ENCODE measurements around the gene TMEM204.

The TMEM204 gene

GRCh38 chr16:1508494-1509187 lies 24.8 kb upstream of the TMEM204 start:
- Mint-ChIP-seq H3K27me3 (no peaks in the 10 kb centered on the region), H3K27ac (no peak overlapping the region), H3K9me3 (no peaks in the 10 kb centered on the region), H3K4me1 (no peaks in the 10 kb centered on the region), H3K36me3 (peaks cover 3% of the 10 kb centered on the region), H3K4me3 (no peak overlapping the region)

GRCh38 chr16:1509307-1510221 lies 23.9 kb upstream of the TMEM204 start:
- H3K27me3 Mint-ChIP-seq: no peaks in the 10 kb centered on the region
- no peak overlapping the region for H3K27ac Mint-ChIP-seq

GRCh38 chr16:1510272-1510671 lies 23.2 kb upstream of the TMEM204 start:
- H3K27me3 Mint-ChIP-seq: no peaks in the 10 kb centered on the region
- H3K4me1 Mint-ChIP-seq: no peaks in the 10 kb centered on the region
- H3K36me3 Mint-ChIP-seq: peaks cover 7% of the 10 kb centered on the region
- no peak overlapping the region for H3K4me3 Mint-ChIP-seq
- H3K9me3 Mint-ChIP-seq: no peaks in the 10 kb centered on the region
- H3K27ac Mint-ChIP-seq: no peak overlapping the region

More at GRCh38 chr16:1509307-1510221, 23.9 kb upstream of the TMEM204 start:
- Mint-ChIP-seq H3K4me3 (no peak overlapping the region), H3K9me3 (no peaks in the 10 kb centered on the region), H3K4me1 (no peaks in the 10 kb centered on the region), H3K36me3 (peaks cover 3% of the 10 kb centered on the region)

GRCh38 chr16:1510941-1511351 lies 22.5 kb upstream of the TMEM204 start:
- H3K27me3 Mint-ChIP-seq: no peaks in the 10 kb centered on the region
- H3K27ac Mint-ChIP-seq: no peak overlapping the region
- no peaks in the 10 kb centered on the region for H3K4me1 Mint-ChIP-seq
- no peaks in the 10 kb centered on the region for H3K9me3 Mint-ChIP-seq
- H3K36me3 Mint-ChIP-seq: peaks cover 7% of the 10 kb centered on the region
- H3K4me3 Mint-ChIP-seq: no peak overlapping the region

DNA sequence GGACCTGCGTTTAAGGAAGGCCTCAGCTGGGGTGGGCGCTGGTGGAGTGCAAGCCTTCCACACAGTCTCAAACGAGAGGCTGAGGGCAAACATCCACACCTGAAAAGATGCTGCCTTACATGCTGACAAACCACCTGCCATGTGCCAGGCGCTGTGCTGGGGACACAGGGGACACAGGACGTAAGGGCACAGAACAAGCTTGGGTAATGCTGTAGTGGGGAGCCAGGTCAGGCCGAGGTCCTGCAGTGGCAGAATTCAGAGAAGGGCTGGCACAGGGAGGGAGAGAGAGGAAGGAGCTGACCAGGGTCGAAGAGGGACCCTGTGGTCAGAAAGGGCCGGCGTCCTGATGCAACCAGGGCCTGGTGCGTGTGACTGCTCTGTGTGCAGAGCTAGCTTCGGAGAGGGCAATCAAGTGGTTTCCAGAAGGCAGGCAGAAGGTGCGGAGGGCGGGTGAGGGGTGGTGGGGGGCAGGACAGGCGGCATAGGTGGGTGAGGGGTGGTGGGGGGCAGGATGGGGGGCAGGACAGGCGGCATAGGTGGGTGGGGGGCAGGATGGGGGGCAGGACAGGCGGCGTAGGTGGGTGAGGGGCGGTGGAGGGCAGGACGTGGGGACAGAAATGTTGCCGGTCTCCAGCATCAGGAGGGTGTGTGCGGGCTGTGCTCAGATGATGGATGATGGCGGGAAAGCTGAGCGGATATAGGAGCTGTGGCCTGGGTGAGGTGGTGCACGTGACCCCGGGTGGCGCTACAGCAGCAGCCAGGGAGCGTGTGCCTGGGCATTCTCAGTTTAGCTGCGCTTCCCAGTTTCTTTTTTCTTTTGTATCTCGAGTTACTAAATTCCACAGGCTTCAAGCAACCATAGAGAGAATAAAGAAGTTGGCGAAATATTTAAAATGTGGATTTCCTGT lies 21.6 kb upstream of the TMEM204 start:
- Mint-ChIP-seq H3K27ac (no peak overlapping the region), H3K27me3 (no peaks in the 10 kb centered on the region), H3K9me3 (no peaks in the 10 kb centered on the region), H3K36me3 (peaks cover 8% of the 10 kb centered on the region), H3K4me1 (no peaks in the 10 kb centered on the region), H3K4me3 (no peak overlapping the region)

DNA sequence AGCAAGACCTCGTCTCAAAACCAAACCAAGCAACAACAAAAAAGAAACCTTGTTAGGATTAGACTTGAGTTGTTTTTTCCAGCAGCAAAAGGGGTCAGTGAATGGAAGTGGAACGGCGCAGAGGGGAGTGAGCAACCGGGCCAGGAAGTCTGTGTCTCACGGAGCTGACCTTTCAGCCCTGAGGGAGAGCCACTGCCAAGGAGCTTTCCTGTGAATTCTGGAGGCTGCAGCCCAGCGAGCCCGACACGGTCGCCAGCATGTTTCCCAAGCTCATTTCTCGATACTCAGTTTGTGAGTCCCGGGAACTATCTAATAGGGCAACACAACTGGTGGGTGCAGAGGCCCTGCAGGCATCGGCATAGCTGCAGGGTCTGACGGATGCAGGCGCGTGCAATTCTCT lies 20.7 kb upstream of the TMEM204 start:
- H3K4me3 Mint-ChIP-seq: no peak overlapping the region
- no peaks in the 10 kb centered on the region for H3K27me3 Mint-ChIP-seq
- H3K9me3 Mint-ChIP-seq: no peaks in the 10 kb centered on the region
- H3K4me1 Mint-ChIP-seq: no peaks in the 10 kb centered on the region
- no peak overlapping the region for H3K27ac Mint-ChIP-seq
- H3K36me3 Mint-ChIP-seq: peaks cover 8% of the 10 kb centered on the region

- H3K4me3 Mint-ChIP-seq: no peak overlapping the region
- H3K36me3 Mint-ChIP-seq: peaks cover 10% of the 10 kb centered on the region
- H3K4me1 Mint-ChIP-seq: no peaks in the 10 kb centered on the region
- no peaks in the 10 kb centered on the region for H3K27me3 Mint-ChIP-seq
- peak overlapping the region; percentile 17 for H3K27ac Mint-ChIP-seq
- no peaks in the 10 kb centered on the region for H3K9me3 Mint-ChIP-seq
These were observed 19.0 kb upstream of the TMEM204 start for GRCh38 chr16:1514507-1514906.

DNA sequence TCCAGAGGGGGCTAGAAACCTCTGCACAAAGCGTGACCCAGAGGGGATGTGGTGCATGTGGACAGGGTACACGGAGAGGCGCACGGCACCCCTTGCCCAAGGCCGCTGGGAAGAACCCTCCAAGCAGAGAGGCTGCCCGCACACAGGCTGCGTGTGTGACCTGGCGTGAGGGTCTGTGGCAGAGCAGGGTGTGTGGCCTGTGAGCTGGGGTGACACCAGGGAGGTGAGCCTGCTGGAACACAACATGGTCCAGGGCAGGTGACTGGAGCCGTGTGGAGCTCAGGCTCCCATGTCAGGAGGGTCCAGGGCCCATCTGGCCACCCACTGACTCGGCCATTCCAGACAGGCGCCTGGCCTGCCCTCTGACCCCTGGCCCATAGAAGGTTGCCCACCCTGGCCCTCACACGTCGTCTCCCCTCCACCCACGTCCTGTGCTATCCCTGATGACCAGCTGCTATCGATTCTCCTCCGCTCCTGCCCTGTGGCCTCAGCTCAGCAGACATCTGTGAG lies 14.8 kb upstream of the TMEM204 start:
- H3K36me3 Mint-ChIP-seq: peaks cover 7% of the 10 kb centered on the region
- no peak overlapping the region for H3K4me3 Mint-ChIP-seq
- H3K9me3 Mint-ChIP-seq: no peaks in the 10 kb centered on the region
- H3K27ac Mint-ChIP-seq: no peak overlapping the region
- no peaks in the 10 kb centered on the region for H3K4me1 Mint-ChIP-seq
- no peaks in the 10 kb centered on the region for H3K27me3 Mint-ChIP-seq

DNA sequence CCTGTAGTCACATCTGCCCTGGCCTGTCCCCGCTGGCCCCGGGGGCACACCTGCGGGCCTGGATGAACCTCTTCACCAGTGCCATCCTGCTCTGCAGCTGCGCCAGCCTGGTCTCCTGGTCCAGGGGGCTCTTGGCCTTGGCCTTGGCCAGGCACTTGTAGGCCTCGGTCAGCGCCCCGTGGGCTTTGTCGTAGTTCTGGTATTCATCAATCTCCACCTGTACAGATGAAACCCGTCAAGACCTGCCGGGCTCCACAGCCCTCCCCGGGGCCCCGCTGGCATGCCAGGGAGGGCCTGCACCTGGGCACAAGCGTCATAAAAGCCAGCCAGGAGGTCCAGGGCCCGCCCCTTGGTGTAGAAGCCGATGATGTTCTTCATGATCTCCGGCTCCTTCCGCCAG lies 13.6 kb upstream of the TMEM204 start:
- no peaks in the 10 kb centered on the region for H3K9me3 Mint-ChIP-seq
- no peaks in the 10 kb centered on the region for H3K4me1 Mint-ChIP-seq
- no peak overlapping the region for H3K4me3 Mint-ChIP-seq
- no peak overlapping the region for H3K27ac Mint-ChIP-seq
- H3K36me3 Mint-ChIP-seq: peaks cover 6% of the 10 kb centered on the region
- H3K27me3 Mint-ChIP-seq: no peaks in the 10 kb centered on the region

- Mint-ChIP-seq H3K9me3 (no peaks in the 10 kb centered on the region), H3K27me3 (no peaks in the 10 kb centered on the region), H3K27ac (no peak overlapping the region), H3K4me3 (no peak overlapping the region), H3K4me1 (peaks cover 1% of the 10 kb centered on the region), H3K36me3 (peaks cover 3% of the 10 kb centered on the region)
These were observed 13.0 kb upstream of the TMEM204 start for GRCh38 chr16:1520461-1520860.

- H3K4me3 Mint-ChIP-seq: no peak overlapping the region
- H3K27ac Mint-ChIP-seq: no peak overlapping the region
- H3K4me1 Mint-ChIP-seq: peaks cover 24% of the 10 kb centered on the region
- H3K27me3 Mint-ChIP-seq: no peaks in the 10 kb centered on the region
- H3K9me3 Mint-ChIP-seq: no peaks in the 10 kb centered on the region
- H3K36me3 Mint-ChIP-seq: no peaks in the 10 kb centered on the region
These were observed 9.8 kb upstream of the TMEM204 start for GRCh38 chr16:1523581-1524245.

GRCh38 chr16:1524366-1524765 lies 9.1 kb upstream of the TMEM204 start:
- no peaks in the 10 kb centered on the region for H3K27me3 Mint-ChIP-seq
- H3K4me3 Mint-ChIP-seq: no peak overlapping the region
- no peak overlapping the region for H3K27ac Mint-ChIP-seq
- no peaks in the 10 kb centered on the region for H3K9me3 Mint-ChIP-seq
- H3K4me1 Mint-ChIP-seq: peaks cover 26% of the 10 kb centered on the region
- no peaks in the 10 kb centered on the region for H3K36me3 Mint-ChIP-seq

DNA sequence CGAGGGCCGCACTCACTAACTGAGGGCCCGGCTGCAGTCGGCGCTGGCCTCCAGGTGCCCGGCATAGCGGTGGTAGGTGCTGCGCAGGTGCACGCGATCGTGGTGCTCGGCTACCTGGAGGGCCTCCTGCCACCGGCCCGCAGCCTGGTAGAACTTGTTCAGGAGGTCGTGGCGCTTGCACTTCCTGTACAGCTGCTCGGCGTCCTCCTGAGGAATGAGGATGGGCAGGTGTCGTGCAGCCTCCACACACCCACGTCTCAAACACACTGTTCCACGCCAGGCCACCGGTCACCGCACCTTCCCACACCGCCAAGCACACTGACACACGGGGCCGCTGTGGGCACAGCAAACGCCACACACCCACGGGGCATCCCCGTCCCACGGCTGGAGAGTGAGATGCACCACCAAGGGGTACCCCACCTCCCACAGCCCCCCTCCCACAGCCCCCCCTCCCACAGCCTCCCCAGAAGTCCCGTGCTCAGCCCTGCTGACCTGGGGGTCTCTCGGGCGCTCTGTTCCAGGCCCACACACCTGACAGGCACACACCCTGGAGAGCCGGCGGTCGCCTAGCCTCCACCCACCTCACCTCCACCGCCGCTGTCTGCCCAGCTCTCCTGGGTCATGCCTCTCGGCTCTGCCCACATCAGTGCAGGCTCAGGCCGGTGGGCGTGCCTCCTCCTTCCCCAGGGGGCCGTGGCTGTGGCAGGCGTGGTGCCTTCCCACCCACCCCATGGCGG lies 7.4 kb upstream of the TMEM204 start:
- H3K36me3 Mint-ChIP-seq: no peaks in the 10 kb centered on the region
- peak overlapping the region; percentile 55 for H3K4me3 Mint-ChIP-seq
- H3K9me3 Mint-ChIP-seq: no peaks in the 10 kb centered on the region
- peak overlapping the region; percentile 79 for H3K27ac Mint-ChIP-seq
- no peaks in the 10 kb centered on the region for H3K27me3 Mint-ChIP-seq
- H3K4me1 Mint-ChIP-seq: peaks cover 37% of the 10 kb centered on the region
